Left lung (tissue), 10 donors: ENCODE results near the gene LRMDA. TPM values are rescaled to one million over a fixed set of nuclear protein-coding genes. Genes with fewer than 3 reads are reported as not detected.

Experiments used
- ATAC-seq: fragments of 200-7000 bp; cut with Tn5 transposase; one replicate; pipeline ENCODE4 v1.9.1; 2020; ENCODE audit warnings: moderate library complexity
- DNase-seq, 4 donors: peaks; one replicate each; pipeline ENCODE4 v3.0.0-alpha.2; 2013 to 2020
- H3K27ac ChIP-seq, 2 donors: fragments of 200-600 bp; sonication (generic) in 1 of 2; one replicate each; pipeline versions ENCODE4 v1.5.0 to v1.8.0; 2020 to 2021
- H3K27me3 ChIP-seq, 2 donors: fragments of 200-600 bp; sonication (generic) in 1 of 2; one replicate each; pipeline versions ENCODE4 v1.5.0 to v1.8.0; 2020 to 2021
- H3K36me3 ChIP-seq, 2 donors: fragments of 200-600 bp; sonication (generic) in 1 of 2; one replicate each; pipeline versions ENCODE4 v1.5.0 to v1.8.0; 2020 to 2021
- H3K4me1 ChIP-seq, 2 donors: fragments of 200-600 bp; one replicate each; pipeline ENCODE4 v1.8.0; 2021
- H3K4me3 ChIP-seq, 2 donors: fragments of 200-600 bp; sonication (generic) in 1 of 2; one replicate each; pipeline versions ENCODE4 v1.5.0 to v1.8.0; 2020 to 2021; ENCODE audit warnings: mild to moderate bottlenecking in 1 of 2
- H3K9me3 ChIP-seq, 2 donors: fragments of 200-600 bp; sonication (generic) in 1 of 2; one replicate each; pipeline versions ENCODE4 v1.5.0 to v1.8.0; 2020 to 2021
- CTCF ChIP-seq, 2 donors: fragments of 200-600 bp; sonication (generic) in 1 of 2; IDR thresholded peaks; one replicate each; pipeline versions ENCODE4 v1.5.0 to v1.8.0; 2021; ENCODE audit warnings: antibody characterized with exemption in 2 of 2
- intact Hi-C, 2 donors: fragments of 100-400 bp; cut with DNase I; formaldehyde crosslinking; loops; one replicate each; pipeline versions ENCODE4 v1.11.2 to v1.14.2; 2022
- polyA plus RNA-seq, 6 donors: library from polyadenylated mRNA; unstranded; fragments of 120-200 nt; gene quantifications; one replicate each; pipeline ENCODE4 v1.2.1, GENCODE V29; 2013; ENCODE audit not compliant: insufficient read length in 6 of 6
- total RNA-seq, 2 donors: library from RNA; stranded (reverse); fragmentation: NEBNext Ultra II Directional; extraction: Animal tissue kit (Norgen Biotek cat#: 25700); gene quantifications; one replicate each; pipeline ENCODE4 v1.2.1, GENCODE V29; 2021
- donor health status: DM: no; HTN: yes; CAD: no.
- donor health status: DM: no; HTN: no; CAD: no.

Gene LRMDA
- total and polyA plus RNA-seq, 8 donors, result 13.9 to 23.6 (median 18.7) TPM

- Histone ChIP-seq H3K4me3 (no peak overlapping the region), H3K27ac (no peak overlapping the region), H3K36me3 (no peaks in the 10 kb centered on the region), H3K4me1 (no peaks in the 10 kb centered on the region), H3K9me3 (no peaks in the 10 kb centered on the region), H3K27me3 (no peaks in the 10 kb centered on the region)
- ATAC-seq (no peak), DNase-seq (no peak)
- TF ChIP-seq CTCF (IDR thresholded peaks at IDR 0.05), result no peak
- intact Hi-C loops, result no loop called here
These were observed 570.9 kb downstream of the LRMDA start for GRCh38 chr10:76002262-76002854.

GRCh38 chr10:76007667-76008181, 576.3 kb downstream of the LRMDA start:
- H3K27me3 ChIP-seq, result no peaks in the 10 kb centered on the region
- intact Hi-C loops, result no loop called here
- no peak overlapping the region for H3K4me3 ChIP-seq
- no peak overlapping the region for H3K27ac ChIP-seq
- no peaks in the 10 kb centered on the region for H3K36me3 ChIP-seq
- H3K9me3 ChIP-seq, result no peaks in the 10 kb centered on the region
- TF ChIP-seq CTCF (IDR thresholded peaks at IDR 0.05), result no peak
- no peak for ATAC-seq
- DNase-seq, result no peak
- H3K4me1 ChIP-seq, result no peaks in the 10 kb centered on the region

- ATAC-seq (no peak), DNase-seq (no peak)
- H3K4me3 ChIP-seq, result no peak overlapping the region
- H3K9me3 ChIP-seq, result no peaks in the 10 kb centered on the region
- no peak for TF ChIP-seq CTCF (IDR thresholded peaks at IDR 0.05)
- intact Hi-C loops, result no loop called here
- H3K27ac ChIP-seq, result no peak overlapping the region
- no peaks in the 10 kb centered on the region for H3K27me3 ChIP-seq
- H3K36me3 ChIP-seq, result no peaks in the 10 kb centered on the region
- H3K4me1 ChIP-seq, result no peaks in the 10 kb centered on the region
These were observed 578.1 kb downstream of the LRMDA start for GRCh38 chr10:76009531-76009930.

- H3K4me3 ChIP-seq, result no peak overlapping the region
- H3K27me3 ChIP-seq, result no peaks in the 10 kb centered on the region
- ATAC-seq, result no peak
- no peaks in the 10 kb centered on the region for H3K4me1 ChIP-seq
- intact Hi-C loops, result no loop called here
- no peak overlapping the region for H3K27ac ChIP-seq
- H3K9me3 ChIP-seq, result no peaks in the 10 kb centered on the region
- TF ChIP-seq CTCF (IDR thresholded peaks at IDR 0.05), result no peak
- no peak for DNase-seq
- H3K36me3 ChIP-seq, result no peaks in the 10 kb centered on the region
These were observed 579.3 kb downstream of the LRMDA start for GRCh38 chr10:76010703-76011102.

DNA sequence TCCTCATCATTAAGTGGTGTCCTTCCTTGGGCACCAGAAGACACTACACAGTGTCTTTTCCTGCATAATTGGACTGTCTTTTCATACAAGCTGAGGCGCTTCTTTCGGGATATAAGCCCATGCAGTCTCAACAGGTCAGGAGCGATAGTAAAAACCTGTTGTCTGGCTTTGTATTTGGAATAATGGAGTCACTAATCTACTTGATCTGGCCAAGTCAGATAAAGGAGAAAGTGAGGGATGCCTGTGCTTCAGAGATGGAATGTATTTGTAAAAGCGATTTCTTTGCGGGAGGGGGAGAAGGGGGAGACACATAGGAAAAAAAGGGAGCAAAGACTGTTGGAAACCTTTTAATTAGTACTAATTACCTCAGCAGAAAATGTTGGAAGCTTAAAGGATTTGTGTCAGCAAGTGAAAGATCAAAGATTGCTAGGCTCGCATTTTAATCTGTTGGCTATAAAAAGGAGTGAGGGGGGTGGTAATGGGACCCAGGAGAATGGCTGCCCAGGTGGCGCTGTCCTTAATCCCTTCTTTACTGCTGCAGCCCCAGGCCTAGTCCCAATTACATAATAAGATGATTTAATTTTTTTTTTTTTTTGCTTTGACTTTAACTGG, 581.4 kb downstream of the LRMDA start:
- ATAC-seq (no peak), DNase-seq (no peak)
- Histone ChIP-seq H3K27ac (no peak overlapping the region), H3K4me3 (no peak overlapping the region), H3K9me3 (no peaks in the 10 kb centered on the region), H3K27me3 (no peaks in the 10 kb centered on the region), H3K36me3 (no peaks in the 10 kb centered on the region), H3K4me1 (no peaks in the 10 kb centered on the region)
- intact Hi-C loops, result no loop called here
- TF ChIP-seq CTCF (IDR thresholded peaks at IDR 0.05), result no peak
